GM19099 (cell line): ENCODE measurements around the gene CXCL1.

Experiments used
- POLR2A ChIP-seq: IDR thresholded peaks from 3 replicates; pipeline ENCODE4 v1.6.1; 2011; ENCODE audit warnings: low read depth; ENCODE audit not compliant: insufficient read length; ENCODE audit errors: extremely low read depth

CXCL1 gene

GRCh38 chr4:73891739-73892405 lies 22.7 kb downstream of the CXCL1 start:
- no peak for TF ChIP-seq POLR2A

- no peak for TF ChIP-seq POLR2A
These were observed 23.8 kb downstream of the CXCL1 start for GRCh38 chr4:73892966-73893365.

GRCh38 chr4:73894001-73894400 lies 24.8 kb downstream of the CXCL1 start:
- no peak for TF ChIP-seq POLR2A

- TF ChIP-seq POLR2A, result no peak
These were observed 26.3 kb downstream of the CXCL1 start for GRCh38 chr4:73895201-73896175.

- TF ChIP-seq POLR2A, result no peak
These were observed 27.2 kb downstream of the CXCL1 start for GRCh38 chr4:73896416-73896815.

- TF ChIP-seq POLR2A, result no peak
These were observed 28.4 kb downstream of the CXCL1 start for GRCh38 chr4:73897380-73898136.

GRCh38 chr4:73901031-73901430 lies 31.8 kb downstream of the CXCL1 start:
- TF ChIP-seq POLR2A, result no peak

- no peak for TF ChIP-seq POLR2A
These were observed 32.9 kb downstream of the CXCL1 start for GRCh38 chr4:73902038-73902637.

GRCh38 chr4:73902817-73903547 lies 33.8 kb downstream of the CXCL1 start:
- no peak for TF ChIP-seq POLR2A

GRCh38 chr4:73904491-73904890 lies 35.3 kb downstream of the CXCL1 start:
- no peak for TF ChIP-seq POLR2A

- TF ChIP-seq POLR2A, result no peak
These were observed 39.8 kb downstream of the CXCL1 start for GRCh38 chr4:73908965-73909364.

- TF ChIP-seq POLR2A, result no peak
These were observed 42.6 kb downstream of the CXCL1 start for GRCh38 chr4:73911746-73912145.

GRCh38 chr4:73912191-73912590 lies 43.0 kb downstream of the CXCL1 start:
- TF ChIP-seq POLR2A, result no peak

GRCh38 chr4:73914071-73914470 lies 44.9 kb downstream of the CXCL1 start:
- TF ChIP-seq POLR2A, result no peak
